Measurements from ENCODE around the gene SYNE1. TPM values are rescaled to one million over a fixed set of nuclear protein-coding genes. Genes with fewer than 3 reads are reported as not detected.
A peak's percentile ranks its signal among the peaks of the same experiment; 100 is the strongest.

SYNE1 gene
- total and polyA plus RNA-seq, 8 donors: 79.1 to 201 (median 104) TPM

DNA sequence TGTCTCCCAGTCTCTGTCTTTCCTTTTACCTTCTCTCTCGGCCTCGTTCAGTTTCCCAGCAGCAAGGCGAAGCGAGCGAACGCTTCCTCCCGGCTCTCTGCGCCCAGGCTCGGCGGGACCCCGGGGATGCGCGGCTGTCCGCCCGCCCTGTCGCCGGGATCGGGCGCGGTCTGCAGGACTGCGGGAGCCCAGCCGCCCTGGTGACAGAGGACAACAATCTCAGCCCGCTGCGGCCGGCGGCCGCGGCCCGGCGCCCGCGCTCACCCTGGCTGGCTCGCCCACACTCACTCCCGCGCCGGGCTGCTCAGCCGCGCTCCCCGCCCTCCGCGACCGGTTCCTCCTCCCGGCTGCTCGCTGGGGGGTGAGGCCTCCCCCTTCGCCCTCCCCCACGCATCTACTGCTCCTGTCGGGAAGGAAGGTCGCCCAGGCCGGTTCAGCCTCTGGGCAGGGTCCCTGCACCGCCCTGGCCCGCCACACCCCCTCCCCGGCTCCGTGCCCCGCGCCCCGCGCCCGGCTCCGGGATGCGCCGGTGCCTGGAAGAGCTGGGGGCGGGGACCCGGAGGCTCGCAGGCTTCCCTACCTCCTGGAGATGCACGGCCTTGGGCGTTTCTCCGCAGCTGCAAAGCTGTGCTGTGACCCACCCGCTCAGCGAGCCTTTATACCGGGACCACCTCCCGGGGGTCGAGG is 410 bp downstream of the SYNE1 start:
- Histone ChIP-seq H3K36me3 (no peaks in the 10 kb centered on the region), H3K27me3 (peaks cover 0 to 18% of the 10 kb centered on the region in 2 donors), H3K27ac (peak overlapping the region; percentile 48 to 84), H3K9me3 (no peaks in the 10 kb centered on the region), H3K4me1 (peaks cover 0 to 52% of the 10 kb centered on the region in 2 donors), H3K4me3 (peak overlapping the region; percentile 61 to 63)
- no peak for TF ChIP-seq CTCF (IDR thresholded peaks at IDR 0.05)
- peak in 3 of 4 donors; percentile 17 to 95 (median 58) for DNase-seq
- peak; percentile 86 for ATAC-seq
- intact Hi-C loops (cut with DNase I): no loop called here

- H3K27ac ChIP-seq: peak overlapping the region; percentile 48 to 84
- H3K9me3 ChIP-seq: no peaks in the 10 kb centered on the region
- H3K27me3 ChIP-seq: peaks cover 0 to 18% of the 10 kb centered on the region in 2 donors
- peaks cover 0 to 59% of the 10 kb centered on the region in 2 donors for H3K4me1 ChIP-seq
- ATAC-seq (peak; percentile 74), DNase-seq (peak in 3 of 4 donors; percentile 14 to 89 (median 42))
- H3K4me3 ChIP-seq: peak overlapping the region; percentile 61 to 63
- no peak for TF ChIP-seq CTCF (IDR thresholded peaks at IDR 0.05)
- intact Hi-C loops (cut with DNase I): no loop called here
- no peaks in the 10 kb centered on the region for H3K36me3 ChIP-seq
These were observed 1.0 kb downstream of the SYNE1 start for GRCh38 chr6:152636021-152636608.

DNA sequence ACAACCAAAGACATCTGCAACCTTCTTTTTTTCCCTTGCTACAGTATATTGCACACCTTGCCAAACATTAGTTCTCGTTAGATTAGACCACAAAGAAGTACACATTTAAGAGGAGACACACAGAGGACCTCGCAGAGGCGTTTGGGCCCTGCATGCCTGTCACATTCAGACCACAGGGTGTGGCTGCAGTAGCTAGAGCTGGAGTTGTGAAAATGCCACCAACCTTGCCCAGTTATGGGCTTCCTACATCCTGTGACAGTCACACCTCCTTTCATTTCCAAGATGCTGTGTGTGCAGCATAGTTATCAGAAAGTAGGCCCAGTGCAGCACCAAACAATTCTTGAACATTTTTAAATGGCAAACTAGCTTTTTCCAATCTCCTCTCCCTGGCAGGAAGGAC is 2.4 kb downstream of the SYNE1 start:
- peak in 2 of 4 donors; percentile 35 to 73 for DNase-seq
- Histone ChIP-seq H3K4me1 (peaks cover 0 to 59% of the 10 kb centered on the region in 2 donors), H3K4me3 (peak overlapping the region in 1 of 2 donors; percentile 63), H3K27ac (peak overlapping the region in 1 of 2 donors; percentile 84), H3K27me3 (peaks cover 0 to 18% of the 10 kb centered on the region in 2 donors), H3K36me3 (no peaks in the 10 kb centered on the region), H3K9me3 (no peaks in the 10 kb centered on the region)
- ATAC-seq: peak; percentile 51
- intact Hi-C loops (cut with DNase I): no loop called here
- TF ChIP-seq CTCF (IDR thresholded peaks at IDR 0.05): no peak

GRCh38 chr6:152632121-152632782 is 4.9 kb downstream of the SYNE1 start:
- no peak for DNase-seq
- intact Hi-C loops (cut with DNase I): no loop called here
- H3K27ac ChIP-seq: peak overlapping the region in 1 of 2 donors; percentile 70

More at GRCh38 chr6:152632121-152632782, 4.9 kb downstream of the SYNE1 start:
- ATAC-seq: no peak
- Histone ChIP-seq H3K9me3 (no peaks in the 10 kb centered on the region), H3K27me3 (peaks cover 0 to 9% of the 10 kb centered on the region in 2 donors), H3K4me3 (no peak overlapping the region), H3K36me3 (no peaks in the 10 kb centered on the region), H3K4me1 (peaks cover 0 to 56% of the 10 kb centered on the region in 2 donors)
- no peak for TF ChIP-seq CTCF (IDR thresholded peaks at IDR 0.05)

Measured in left lung (tissue), 10 donors.